Endothelial cell of umbilical vein (primary cell): ENCODE data around the gene WDR7. TPM values are rescaled to one million over a fixed set of nuclear protein-coding genes. Genes with fewer than 3 reads are reported as not detected.

Experiments
- BruUV-seq: library from RNA; stranded (reverse); fragments of 400-500 nt; replicated peaks from 2 replicates; lab custom pipeline; 2021; lab: Mats Ljungman, UMichigan
- CTCF ChIA-PET: fragments of 300-600, 350-600 bp; sonication (Branson Sonifier 250); formaldehyde crosslinking; loops from one replicate; lab custom pipeline; 2021; ENCODE audit warnings: antibody characterized with exemption, inconsistent platforms; lab: Charles Lee
- POLR2A ChIA-PET: fragments of 300-600, 350-600 bp; sonication (Branson Sonifier 250); formaldehyde crosslinking; loops from one replicate; lab custom pipeline; 2021; ENCODE audit warnings: antibody characterized with exemption, inconsistent platforms; lab: Charles Lee
- DNase-seq: peaks from one replicate; pipeline ENCODE4 v3.0.0-alpha.2; 2011; ENCODE audit warnings: low read depth, low spot score
- FAIRE-seq: peaks from 2 replicates; lab custom pipeline; 2011; peaks lifted over from hg19 to GRCh38; lab: Jason Lieb, UNC
- H2AFZ ChIP-seq: 2 replicates; pipeline ENCODE4 v1.6.0; 2012; ENCODE audit warnings: low read depth, low read length, control low read depth, inconsistent platforms
- H3K27ac ChIP-seq: 2 replicates; pipeline ENCODE4 v1.5.1; 2011; ENCODE audit warnings: low read depth, mild to moderate bottlenecking, control low read depth, low read length, moderate library complexity; ENCODE audit not compliant: insufficient read depth
- H3K27me3 ChIP-seq, 2 experiments: 2 replicates each; pipeline versions ENCODE4 v1.6.0 to v1.6.1; 2011; ENCODE audit warnings: low read length in 2 of 2, mixed read lengths in 1 of 2; ENCODE audit not compliant: control insufficient read depth in 2 of 2, insufficient read depth in 2 of 2
- H3K36me3 ChIP-seq, 2 experiments: 2 replicates in 1 of 2; 3 replicates in 1 of 2; pipeline ENCODE4 v1.5.1; 2011; ENCODE audit warnings: low read length in 2 of 2, mild to moderate bottlenecking in 1 of 2, moderate library complexity in 1 of 2; ENCODE audit not compliant: control insufficient read depth in 2 of 2, insufficient read depth in 2 of 2; ENCODE audit errors: extremely low read depth in 1 of 2
- H3K4me1 ChIP-seq: 3 replicates; pipeline ENCODE4 v1.5.1; 2011; ENCODE audit warnings: mild to moderate bottlenecking, low read length; ENCODE audit not compliant: control insufficient read depth, insufficient read depth; ENCODE audit errors: extremely low read depth
- H3K4me2 ChIP-seq: 2 replicates; pipeline ENCODE4 v1.6.1; 2011; ENCODE audit warnings: low read length, control low read depth, mixed read lengths; ENCODE audit not compliant: insufficient read depth
- H3K4me3 ChIP-seq, 3 experiments: fragments of 200-600 bp in 1 of 3; sonication (generic), shearing (Covaris generic) in 1 of 3; replicated peaks in 1 of 3; 2 replicates each; pipeline ENCODE4 v1.5.1; 2011 to 2016; ENCODE audit warnings: control low read depth in 3 of 3, low read length in 3 of 3, mild to moderate bottlenecking in 2 of 3, inconsistent platforms in 1 of 3, low read depth in 1 of 3, moderate library complexity in 1 of 3; ENCODE audit not compliant: insufficient read depth in 1 of 3
- H3K79me2 ChIP-seq: 2 replicates; pipeline ENCODE4 v1.6.0; 2012; ENCODE audit warnings: low read length, inconsistent platforms; ENCODE audit not compliant: control insufficient read depth, insufficient read depth
- H3K9ac ChIP-seq: replicated peaks from 2 replicates; pipeline ENCODE3; 2011; ENCODE audit warnings: low read length, control low read depth; ENCODE audit not compliant: insufficient read depth; ENCODE audit errors: extremely low read depth
- H3K9me1 ChIP-seq: replicated peaks from 3 replicates; pipeline ENCODE4 v1.6.0; 2011; ENCODE audit warnings: mild to moderate bottlenecking, low read length; ENCODE audit not compliant: control insufficient read depth, insufficient read depth; ENCODE audit errors: extremely low read depth
- H3K9me3 ChIP-seq: replicated peaks from 2 replicates; pipeline ENCODE4 v1.5.1; 2012; ENCODE audit warnings: low read length, inconsistent platforms; ENCODE audit not compliant: control insufficient read depth, insufficient read depth
- H4K20me1 ChIP-seq: replicated peaks from 2 replicates; pipeline ENCODE3; 2011; ENCODE audit warnings: mild to moderate bottlenecking, low read length; ENCODE audit not compliant: control insufficient read depth, insufficient read depth; ENCODE audit errors: extremely low read depth
- EZH2 ChIP-seq: IDR thresholded peaks from 2 replicates; pipeline ENCODE4 v1.6.1; 2012; ENCODE audit warnings: borderline replicate concordance, low read depth, mild to moderate bottlenecking, moderate library complexity, low read length, inconsistent platforms; ENCODE audit not compliant: severe bottlenecking
- FOS ChIP-seq: IDR thresholded peaks from 2 replicates; pipeline ENCODE4 v1.6.1; 2011; ENCODE audit warnings: mild to moderate bottlenecking, low read length, moderate library complexity, borderline replicate concordance; ENCODE audit not compliant: insufficient read depth
- GATA2 ChIP-seq: IDR thresholded peaks from 2 replicates; pipeline ENCODE4 v1.7.0; 2011; ENCODE audit warnings: low read depth, mild to moderate bottlenecking, moderate library complexity, mixed read lengths, low read length; ENCODE audit not compliant: insufficient read length, insufficient read depth
- JUN ChIP-seq: IDR thresholded peaks from 2 replicates; pipeline ENCODE4 v1.6.1; 2011; ENCODE audit warnings: borderline replicate concordance, low read depth; ENCODE audit not compliant: insufficient read length, insufficient read depth
- MAX ChIP-seq: IDR thresholded peaks from 2 replicates; pipeline ENCODE4 v1.6.1; 2011; ENCODE audit not compliant: insufficient read depth, insufficient read length
- MYC ChIP-seq: IDR thresholded peaks from one replicate; pipeline ENCODE4 v1.6.1; 2011; ENCODE audit warnings: mild to moderate bottlenecking, low read depth, low read length
- POLR2A ChIP-seq: IDR thresholded peaks from 2 replicates; pipeline ENCODE4 v1.6.1; 2012; ENCODE audit warnings: low read depth, mild to moderate bottlenecking, control low read depth, low read length
- POLR2AphosphoS5 ChIP-seq: IDR thresholded peaks from 2 replicates; pipeline ENCODE4 v1.6.1; 2012; ENCODE audit warnings: low read depth, mild to moderate bottlenecking, control low read depth, low read length, moderate library complexity; ENCODE audit not compliant: insufficient read depth
- dilution Hi-C: fragments of 300-500 bp; cut with MboI; formaldehyde crosslinking; loops from one replicate; pipeline ENCODE4 v1.15.0; 2019; ENCODE audit warnings: low sequenced_read_pairs; ENCODE audit not compliant: extremely low pct_ligation_motif_present
- intact Hi-C: fragments of 100-400 bp; cut with micrococcal nuclease; formaldehyde crosslinking; loops from one replicate; pipeline ENCODE4 v1.10.0; 2022
- polyA plus RNA-seq, 4 experiments: library from polyadenylated mRNA; depleted of rRNA in 3 of 4; stranded (reverse) in 3 of 4; unstranded in 1 of 4; fragments of >200 nt; gene quantifications; 2 replicates each; pipeline versions ENCODE4 v1.2.1 to v1.2.3, GENCODE V29; 2011 to 2012; ENCODE audit warnings: missing spikeins in 1 of 4
- total RNA-seq: library from RNA; stranded (reverse); gene quantifications from 2 replicates; pipeline ENCODE4 v1.2.3, GENCODE V29; 2021
- TF ChIP-seq, protein P1 (sequence below), 2 donors: IDR thresholded peaks; 1 replicate in 1 of 2; 2 replicates in 1 of 2; pipeline ENCODE4 v1.5.1; 2011; ENCODE audit warnings: low read length in 2 of 2, mild to moderate bottlenecking in 2 of 2, moderate library complexity in 2 of 2, control low read depth in 1 of 2, inconsistent platforms in 1 of 2, low read depth in 1 of 2; ENCODE audit not compliant: insufficient read depth in 1 of 2; ENCODE audit errors: extremely low read depth in 1 of 2

Gene WDR7
- total and polyA plus RNA-seq, 2 donors (not counting 3 experiments of a cell fraction or from before 2014, with no cell fraction given), result 5.9 to 19.0 TPM

DNA sequence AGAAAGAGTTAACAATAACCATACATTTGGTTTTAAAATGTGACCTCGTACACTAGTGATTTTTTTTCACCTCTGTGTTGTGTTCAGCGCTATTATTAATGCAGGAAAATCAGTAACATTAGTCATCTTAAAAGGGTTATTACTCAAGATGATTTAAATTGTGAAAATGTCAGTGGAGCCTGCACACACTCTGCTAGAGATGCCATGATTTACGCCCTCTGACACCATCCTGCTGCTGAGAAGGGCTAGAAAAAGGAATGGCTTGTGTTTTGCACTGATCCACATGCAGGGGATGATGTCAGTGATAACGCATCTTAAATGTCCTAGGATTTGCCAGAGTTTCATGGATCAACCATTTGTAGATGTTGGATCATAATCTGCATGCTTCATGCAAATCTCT is 374.4 kb downstream of the WDR7 start:
- no TSS peak for BruUV-seq
- Histone ChIP-seq H3K4me3 (no peak overlapping the region), H2AFZ (no peak overlapping the region), H3K79me2 (no peaks in the 10 kb centered on the region), H3K4me2 (no peak overlapping the region), H4K20me1 (no peaks in the 10 kb centered on the region), H3K9me3 (no peaks in the 10 kb centered on the region), H3K9me1 (no peaks in the 10 kb centered on the region), H3K27me3 (no peaks in the 10 kb centered on the region), H3K9ac (no peak overlapping the region), H3K27ac (no peak overlapping the region), H3K36me3 (peaks cover 0 to 2% of the 10 kb centered on the region in 2 experiments), H3K4me1 (no peaks in the 10 kb centered on the region)
- DNase-seq (no peak), FAIRE-seq (no peak)
- dilution Hi-C loops, result no loop called here
- intact Hi-C loops, result loop anchor here (10.0 kb wide), 1 partner anchor 271 kb away; no protein-coding TSS in a partner anchor
- POLR2A ChIA-PET, result no interaction called here
- TF ChIP-seq MAX, result no peak
- TF ChIP-seq POLR2A, result no peak
- no peak for TF ChIP-seq JUN
- no peak for TF ChIP-seq FOS
- TF ChIP-seq MYC, result no peak
- TF ChIP-seq, protein P1, sequence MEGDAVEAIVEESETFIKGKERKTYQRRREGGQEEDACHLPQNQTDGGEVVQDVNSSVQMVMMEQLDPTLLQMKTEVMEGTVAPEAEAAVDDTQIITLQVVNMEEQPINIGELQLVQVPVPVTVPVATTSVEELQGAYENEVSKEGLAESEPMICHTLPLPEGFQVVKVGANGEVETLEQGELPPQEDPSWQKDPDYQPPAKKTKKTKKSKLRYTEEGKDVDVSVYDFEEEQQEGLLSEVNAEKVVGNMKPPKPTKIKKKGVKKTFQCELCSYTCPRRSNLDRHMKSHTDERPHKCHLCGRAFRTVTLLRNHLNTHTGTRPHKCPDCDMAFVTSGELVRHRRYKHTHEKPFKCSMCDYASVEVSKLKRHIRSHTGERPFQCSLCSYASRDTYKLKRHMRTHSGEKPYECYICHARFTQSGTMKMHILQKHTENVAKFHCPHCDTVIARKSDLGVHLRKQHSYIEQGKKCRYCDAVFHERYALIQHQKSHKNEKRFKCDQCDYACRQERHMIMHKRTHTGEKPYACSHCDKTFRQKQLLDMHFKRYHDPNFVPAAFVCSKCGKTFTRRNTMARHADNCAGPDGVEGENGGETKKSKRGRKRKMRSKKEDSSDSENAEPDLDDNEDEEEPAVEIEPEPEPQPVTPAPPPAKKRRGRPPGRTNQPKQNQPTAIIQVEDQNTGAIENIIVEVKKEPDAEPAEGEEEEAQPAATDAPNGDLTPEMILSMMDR (IDR thresholded peaks at IDR 0.05; ENCODE audit: extremely low read depth in 1 of 2, insufficient read depth in 1 of 2, low read depth in 1 of 2, low read length in 2 of 2), result no peak
- TF ChIP-seq GATA2, result no peak
- no peak for TF ChIP-seq EZH2
- TF ChIP-seq POLR2AphosphoS5, result no peak
- CTCF ChIA-PET, result interaction anchor here (0.9 kb wide), 1 partner anchor 152 kb away, joined by 3 read pairs; no protein-coding TSS in a partner anchor
